Left colon (tissue), 2 donors: ENCODE measurements around the gene RUBCNL. TPM values are rescaled to one million over a fixed set of nuclear protein-coding genes. Genes with fewer than 3 reads are reported as not detected.

ENCODE experiments used
- ATAC-seq: fragments of 200-7000 bp; cut with Tn5 transposase; one replicate; pipeline ENCODE4 v1.9.1; 2020; ENCODE audit warnings: mild to moderate bottlenecking, moderate library complexity
- DNase-seq, 2 donors: peaks; one replicate each; pipeline ENCODE4 v3.0.0-alpha.2; 2020
- intact Hi-C, 2 donors: fragments of 100-400 bp; cut with DNase I in 1 of 2; cut with micrococcal nuclease in 1 of 2; formaldehyde crosslinking; loops; one replicate each; pipeline versions ENCODE4 v1.11.2 to v1.14.0; 2022; cut with DNase I, micrococcal nuclease
- total RNA-seq, 2 donors: library from RNA; stranded (reverse); fragmentation: NEBNext Ultra II Directional; extraction: Animal tissue kit (Norgen Biotek cat#: 25700); gene quantifications; one replicate each; pipeline ENCODE4 v1.2.1, GENCODE V29; 2021
- donor health status: DM: no; HTN: no; CAD: no.
- donor health status: DM: yes; HTN: yes; CAD: no.

RUBCNL gene
- total RNA-seq, 2 donors from 2014 or later = 14.9 to 28.4 TPM

DNA sequence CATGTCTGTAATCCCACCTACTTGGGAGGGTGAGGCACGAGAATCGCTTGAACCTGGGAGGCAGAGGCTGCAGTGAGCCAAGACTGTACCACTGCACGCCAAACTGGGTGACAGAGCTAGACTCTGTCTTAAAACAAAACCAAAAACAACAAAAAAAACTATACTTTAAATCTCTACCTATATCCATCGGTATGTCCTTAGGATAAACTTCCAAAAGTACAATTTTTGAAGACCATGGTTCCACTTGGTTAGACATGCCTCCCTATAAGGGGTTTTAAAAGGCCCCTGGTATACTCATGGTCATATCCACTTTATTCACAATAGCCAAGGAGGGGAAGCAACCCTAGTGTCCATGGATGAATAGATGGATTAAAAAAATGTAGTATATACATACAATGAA lies 39.8 kb downstream of the RUBCNL start:
- ATAC-seq (no peak), DNase-seq (no peak)
- intact Hi-C loops = no loop called here

- no peak for DNase-seq
- ATAC-seq = no peak
- intact Hi-C loops = no loop called here
Measured at GRCh38 chr13:46345866-46346265, 41.2 kb downstream of the RUBCNL start.

- DNase-seq (no peak), ATAC-seq (no peak)
- intact Hi-C loops = no loop called here
Measured at GRCh38 chr13:46345398-46345797, 41.7 kb downstream of the RUBCNL start.

DNA sequence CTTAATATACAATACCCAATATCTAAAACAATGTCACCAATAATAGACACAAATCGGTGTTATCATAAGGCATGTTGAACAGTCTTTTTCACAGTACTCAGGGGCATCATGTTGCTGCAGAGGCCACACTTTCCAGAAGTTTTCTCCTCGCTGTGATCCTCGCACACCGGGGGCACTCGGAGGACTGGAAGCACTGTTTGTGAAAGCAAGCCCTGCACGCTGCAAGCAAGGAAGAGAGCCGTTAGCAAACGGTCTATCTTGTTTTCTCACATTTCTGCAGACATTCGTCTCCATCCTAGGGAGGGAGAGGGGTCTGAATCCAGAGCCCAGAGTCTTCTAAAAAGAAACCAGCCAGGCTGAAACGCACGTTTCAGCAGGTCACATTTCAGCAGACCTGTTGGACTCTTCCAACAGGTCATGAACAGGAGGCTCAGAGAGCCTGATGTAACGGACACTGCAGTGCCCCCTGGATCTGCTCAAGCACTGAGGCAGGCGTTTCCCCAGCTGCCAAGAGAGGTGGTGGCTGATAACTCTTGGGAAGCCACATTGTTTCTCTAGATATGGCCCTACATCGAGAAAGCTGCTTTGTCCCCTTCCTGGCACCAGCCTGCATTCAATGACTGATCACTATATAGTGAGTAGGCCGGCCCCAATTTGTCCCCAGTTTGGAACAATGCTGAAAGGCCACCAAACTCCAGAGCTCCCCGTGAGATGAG lies 43.6 kb downstream of the RUBCNL start:
- intact Hi-C loops = no loop called here
- ATAC-seq = no peak
- DNase-seq = no peak

- ATAC-seq = no peak
- intact Hi-C loops = no loop called here
- DNase-seq = no peak
Measured at GRCh38 chr13:46342538-46342937, 44.5 kb downstream of the RUBCNL start.

DNA sequence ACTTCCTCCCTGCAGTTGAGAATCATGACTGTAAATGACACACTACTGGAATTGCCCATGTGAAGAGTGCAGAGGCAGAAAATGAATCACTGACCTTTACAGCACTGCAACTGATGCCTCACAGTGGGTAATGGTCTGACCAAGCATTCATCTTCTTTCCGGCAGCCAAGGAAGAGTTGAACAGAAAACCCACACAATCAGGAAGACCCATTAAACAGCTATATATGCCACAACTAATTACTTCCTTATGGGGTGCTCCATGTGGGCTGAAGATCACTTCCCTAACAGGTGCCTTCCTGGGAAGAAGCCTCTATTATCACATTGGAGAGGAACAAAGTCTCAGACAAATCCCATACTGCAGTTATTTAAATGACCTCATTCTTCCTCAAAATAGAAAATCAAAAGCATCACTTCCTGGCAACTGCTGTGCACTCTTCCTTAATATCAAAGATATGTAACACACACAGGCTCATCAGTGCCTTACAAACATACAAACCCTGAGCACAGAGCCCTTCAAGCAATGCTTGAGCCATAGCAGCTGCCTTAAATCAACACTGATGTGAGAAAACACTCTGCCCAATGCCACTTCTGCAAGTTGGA lies 45.8 kb downstream of the RUBCNL start:
- no peak for DNase-seq
- intact Hi-C loops = no loop called here
- ATAC-seq = peak; percentile 19

- intact Hi-C loops = no loop called here
- no peak for DNase-seq
- no peak for ATAC-seq
Measured at GRCh38 chr13:46340631-46341111, 46.4 kb downstream of the RUBCNL start.

DNA sequence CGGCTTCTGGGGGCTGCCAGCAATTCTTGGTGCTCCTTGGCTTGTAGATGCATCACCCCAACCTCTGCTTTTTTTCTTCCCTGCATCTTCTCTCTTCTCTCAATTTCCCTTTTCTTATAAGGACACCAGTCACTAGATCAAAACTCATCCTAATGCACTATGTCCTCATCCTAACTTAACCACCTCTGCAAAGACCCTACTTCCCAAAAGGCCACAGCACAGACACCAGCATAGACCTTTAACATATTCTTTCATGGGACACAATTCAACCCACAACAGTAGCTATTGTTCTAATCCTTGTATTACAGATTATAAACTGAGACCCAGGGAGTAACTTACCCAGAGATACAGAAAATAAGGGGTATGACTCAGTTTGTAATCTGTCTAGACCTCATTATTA lies 47.0 kb downstream of the RUBCNL start:
- no peak for DNase-seq
- intact Hi-C loops = no loop called here
- no peak for ATAC-seq

GRCh38 chr13:46339035-46339666 lies 47.9 kb downstream of the RUBCNL start:
- intact Hi-C loops = no loop called here
- DNase-seq (peak in 1 of 2 donors; percentile 34), ATAC-seq (peak; percentile 13)

DNA sequence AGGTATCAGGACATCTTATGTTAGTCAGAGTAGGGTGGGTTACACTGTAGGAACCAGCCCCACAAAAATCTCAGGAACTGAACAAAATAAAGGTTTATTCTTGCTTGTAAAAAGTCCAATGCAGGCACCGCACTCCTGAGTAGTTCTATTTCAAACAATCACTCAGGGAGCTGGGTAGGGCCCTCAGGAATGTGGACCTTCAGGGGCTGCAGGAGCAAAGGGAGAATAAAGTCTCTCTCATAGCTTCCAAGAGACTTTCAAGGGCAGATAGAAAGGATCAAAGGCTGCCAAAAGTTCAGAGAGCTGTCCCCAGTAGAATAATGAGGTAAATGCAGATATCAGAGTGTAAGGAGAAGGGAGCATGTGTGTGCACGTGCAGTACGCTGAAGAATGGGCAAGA lies 49.4 kb downstream of the RUBCNL start:
- no peak for DNase-seq

DNA sequence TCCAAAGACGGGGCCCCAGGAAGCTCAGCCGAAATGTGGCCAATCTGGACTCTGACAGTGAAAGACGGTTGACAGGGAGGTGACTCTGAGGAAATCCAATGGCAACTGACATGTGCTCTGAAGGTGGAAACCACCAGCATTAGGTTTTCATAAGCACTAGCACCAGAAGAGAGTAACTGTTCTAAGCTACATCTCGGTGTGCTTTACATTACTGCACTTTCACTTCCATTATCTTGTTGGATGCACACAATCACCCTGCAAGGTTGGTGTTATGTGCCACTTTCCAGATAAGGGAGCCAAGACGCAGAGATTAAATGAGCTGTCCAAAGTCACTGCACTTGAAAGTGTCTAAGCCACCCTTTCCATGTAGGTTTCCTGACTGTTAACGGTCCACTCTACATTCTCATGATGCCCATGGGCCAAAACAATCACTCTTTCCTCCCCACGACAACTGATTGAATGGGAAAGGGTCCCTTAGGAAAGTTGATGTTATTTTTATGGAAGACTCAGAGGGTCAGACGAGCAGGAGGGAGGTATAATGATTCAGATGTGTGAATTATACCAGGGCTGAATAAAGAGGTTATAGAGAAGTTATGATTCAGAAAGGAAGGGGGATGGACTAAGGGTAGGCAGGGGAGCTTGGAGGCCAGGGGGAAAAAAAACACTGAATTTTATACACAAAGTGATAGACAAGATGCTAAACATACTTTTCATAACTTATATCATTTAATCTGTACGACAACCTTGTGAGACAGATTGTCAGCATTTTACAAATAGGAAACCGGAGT lies 52.8 kb downstream of the RUBCNL start:
- intact Hi-C loops = no loop called here
- DNase-seq (no peak), ATAC-seq (no peak)

More for the DNA sequence above, 49.4 kb downstream of the RUBCNL start:
- intact Hi-C loops = no loop called here
- ATAC-seq = no peak

DNA sequence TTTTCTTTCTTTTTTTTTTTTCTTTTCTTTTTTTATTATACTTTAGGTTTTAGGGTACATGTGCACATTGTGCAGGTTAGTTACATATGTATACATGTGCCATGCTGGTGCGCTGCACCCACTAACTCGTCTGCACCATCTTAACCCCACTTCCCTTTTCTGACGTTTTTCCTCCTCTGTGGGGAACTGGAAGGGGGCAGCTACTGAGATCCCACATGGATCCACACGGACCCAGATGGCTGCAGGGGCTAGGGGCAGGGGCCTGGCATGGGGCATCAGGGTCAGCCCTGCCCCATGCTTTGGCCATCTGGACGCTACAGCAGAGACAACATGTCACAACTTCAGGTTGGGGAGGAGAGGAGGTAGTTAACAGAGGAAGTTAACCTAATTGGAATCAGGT lies 54.3 kb downstream of the RUBCNL start:
- ATAC-seq (no peak), DNase-seq (no peak)
- intact Hi-C loops = no loop called here

- ATAC-seq (no peak), DNase-seq (no peak)
- intact Hi-C loops = no loop called here
Measured at GRCh38 chr13:46329624-46330023, 57.4 kb downstream of the RUBCNL start.

GRCh38 chr13:46327246-46327645 lies 59.8 kb downstream of the RUBCNL start:
- DNase-seq (no peak), ATAC-seq (no peak)
- intact Hi-C loops = no loop called here

DNA sequence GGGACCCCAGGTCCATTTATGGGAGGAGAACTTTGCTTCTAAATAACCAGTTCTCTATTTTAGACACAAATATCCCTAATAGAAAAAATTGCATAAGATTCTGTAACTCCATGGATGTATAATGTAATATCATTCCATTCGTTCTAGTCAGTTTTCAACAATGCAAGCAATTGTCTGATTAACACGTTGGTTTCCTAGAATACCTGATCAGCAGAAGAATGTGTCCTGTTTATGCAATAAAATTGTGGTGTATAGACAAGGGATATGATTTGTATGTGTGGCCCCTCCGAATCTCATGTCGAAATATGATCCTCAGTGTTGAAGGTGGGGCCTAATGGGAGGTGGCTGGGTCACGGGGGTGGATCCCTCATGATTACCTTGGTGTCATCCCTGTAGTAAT lies 62.1 kb downstream of the RUBCNL start:
- no peak for DNase-seq
- no peak for ATAC-seq
- intact Hi-C loops = no loop called here

- ATAC-seq = no peak
Measured at GRCh38 chr13:46321494-46322225, 65.4 kb downstream of the RUBCNL start.

DNA sequence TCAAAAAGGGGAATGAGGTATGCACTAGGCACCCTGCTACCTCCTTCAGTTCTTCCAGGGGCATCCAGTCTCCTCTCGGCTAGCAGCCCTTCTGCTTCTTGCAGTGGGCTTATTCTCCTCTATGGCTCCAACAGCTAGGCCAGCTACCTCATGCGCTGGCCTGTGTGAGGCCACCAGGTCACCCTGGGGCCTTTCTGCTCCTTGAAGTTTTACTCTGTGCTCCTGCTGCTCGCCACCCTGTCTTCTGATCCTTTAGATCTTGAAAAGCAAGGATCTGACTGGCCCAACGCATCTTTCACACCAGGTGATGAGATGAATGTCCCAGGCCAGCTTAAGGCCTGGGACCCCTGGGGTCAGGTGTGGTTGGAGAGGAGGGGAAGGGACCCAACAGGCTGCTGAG lies 66.2 kb downstream of the RUBCNL start:
- DNase-seq (no peak), ATAC-seq (no peak)
- intact Hi-C loops = no loop called here

More at GRCh38 chr13:46321494-46322225, 65.4 kb downstream of the RUBCNL start:
- DNase-seq = peak in 1 of 2 donors; percentile 57
- intact Hi-C loops = no loop called here

DNA sequence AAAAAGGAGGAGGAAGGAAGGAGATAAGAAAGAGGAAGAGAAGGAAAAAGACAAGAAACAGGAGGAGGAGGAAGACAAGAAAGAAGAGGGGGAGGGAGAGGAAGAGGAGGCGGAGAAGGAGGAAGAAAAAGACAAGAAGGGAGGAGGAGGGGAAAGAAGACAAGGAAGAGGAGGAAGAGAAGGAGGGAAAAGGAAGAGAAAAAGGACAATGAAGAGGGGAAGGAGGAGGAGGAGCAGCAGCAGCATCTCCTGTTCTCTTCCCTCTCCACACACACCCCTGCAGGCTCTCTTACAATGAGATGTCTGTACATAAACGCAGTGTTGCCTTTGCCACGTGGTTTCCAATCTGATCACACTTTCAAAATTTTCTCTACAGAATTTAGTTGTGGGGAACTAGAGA lies 66.6 kb downstream of the RUBCNL start:
- intact Hi-C loops = no loop called here
- no peak for DNase-seq
- ATAC-seq = no peak

DNA sequence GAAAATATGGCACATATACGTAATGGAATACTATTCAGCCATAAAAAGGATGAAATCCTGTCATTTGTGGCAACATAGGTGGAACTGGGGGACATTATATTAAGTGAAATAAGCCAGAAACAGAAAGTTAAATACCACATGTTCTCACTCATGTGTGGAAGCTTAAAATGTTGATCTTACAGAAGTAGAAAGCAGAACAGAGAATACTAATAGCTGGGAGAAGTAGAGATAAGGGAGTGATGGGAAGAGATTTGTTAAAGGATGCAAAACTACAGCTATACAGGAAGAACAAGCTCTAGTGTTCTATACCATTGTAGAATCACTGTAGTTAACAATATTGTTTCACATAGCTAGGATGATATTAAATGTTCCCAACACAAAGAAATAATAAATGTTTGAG lies 68.1 kb downstream of the RUBCNL start:
- DNase-seq (no peak), ATAC-seq (no peak)
- intact Hi-C loops = no loop called here
